Epithelial cell of esophagus (primary cell): ENCODE results near the gene MYZAP.

Experiments used
- DNase-seq: peaks from one replicate; pipeline ENCODE4 v3.0.0; 2010; ENCODE audit warnings: low read depth
- H3K4me3 ChIP-seq: 2 replicates; pipeline ENCODE4 v1.5.1; 2011; ENCODE audit warnings: mild to moderate bottlenecking, low read length, control low read depth
- TF ChIP-seq, protein P1 (sequence below): IDR thresholded peaks from 2 replicates; pipeline ENCODE4 v1.5.1; 2011; ENCODE audit warnings: low read depth, mild to moderate bottlenecking, low read length, control low read depth, inconsistent platforms; ENCODE audit not compliant: insufficient read depth; ENCODE audit errors: missing control alignments

Gene MYZAP

DNA sequence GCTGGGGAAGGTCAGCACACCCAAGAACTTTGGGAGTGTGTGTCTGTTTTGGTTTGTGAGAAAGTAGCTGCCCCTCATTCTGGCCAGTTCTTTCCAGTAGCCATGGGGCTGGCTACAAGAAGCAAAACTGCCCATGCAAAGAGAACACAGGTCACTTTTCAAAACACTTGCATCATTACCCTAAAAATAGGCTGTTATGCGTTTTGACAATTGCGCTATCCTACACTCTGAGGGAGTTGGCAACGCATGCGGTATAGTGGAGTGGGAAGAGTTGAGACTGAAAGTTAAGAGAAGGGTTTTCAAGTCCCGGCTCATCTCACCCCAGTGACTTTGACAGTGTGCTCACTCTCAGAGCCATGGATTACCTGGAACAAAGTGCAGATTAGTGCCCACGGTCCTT lies 41.8 kb upstream of the MYZAP start:
- no peak for DNase-seq
- no peak overlapping the region for H3K4me3 ChIP-seq
- TF ChIP-seq, protein P1, sequence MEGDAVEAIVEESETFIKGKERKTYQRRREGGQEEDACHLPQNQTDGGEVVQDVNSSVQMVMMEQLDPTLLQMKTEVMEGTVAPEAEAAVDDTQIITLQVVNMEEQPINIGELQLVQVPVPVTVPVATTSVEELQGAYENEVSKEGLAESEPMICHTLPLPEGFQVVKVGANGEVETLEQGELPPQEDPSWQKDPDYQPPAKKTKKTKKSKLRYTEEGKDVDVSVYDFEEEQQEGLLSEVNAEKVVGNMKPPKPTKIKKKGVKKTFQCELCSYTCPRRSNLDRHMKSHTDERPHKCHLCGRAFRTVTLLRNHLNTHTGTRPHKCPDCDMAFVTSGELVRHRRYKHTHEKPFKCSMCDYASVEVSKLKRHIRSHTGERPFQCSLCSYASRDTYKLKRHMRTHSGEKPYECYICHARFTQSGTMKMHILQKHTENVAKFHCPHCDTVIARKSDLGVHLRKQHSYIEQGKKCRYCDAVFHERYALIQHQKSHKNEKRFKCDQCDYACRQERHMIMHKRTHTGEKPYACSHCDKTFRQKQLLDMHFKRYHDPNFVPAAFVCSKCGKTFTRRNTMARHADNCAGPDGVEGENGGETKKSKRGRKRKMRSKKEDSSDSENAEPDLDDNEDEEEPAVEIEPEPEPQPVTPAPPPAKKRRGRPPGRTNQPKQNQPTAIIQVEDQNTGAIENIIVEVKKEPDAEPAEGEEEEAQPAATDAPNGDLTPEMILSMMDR, result no peak

DNA sequence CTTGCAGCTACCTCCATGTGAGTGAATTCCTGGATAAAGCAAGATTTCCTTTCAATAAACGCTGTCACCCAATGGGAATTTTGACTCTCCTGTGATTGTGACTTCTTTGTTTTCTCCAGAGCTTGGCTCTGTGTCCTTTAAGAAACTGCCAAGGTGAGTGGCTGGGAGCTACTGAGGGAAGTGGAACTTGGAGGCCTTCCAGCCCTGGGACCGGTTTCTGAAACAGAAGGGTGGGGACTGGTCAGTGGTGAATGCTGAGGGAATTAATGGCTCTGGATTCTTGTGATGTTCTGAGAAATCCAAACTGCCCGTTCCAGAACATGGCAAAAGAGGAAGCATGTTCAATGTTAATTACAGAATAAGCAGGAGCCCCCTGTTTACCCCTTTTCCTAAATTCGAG lies 41.1 kb upstream of the MYZAP start:
- TF ChIP-seq, protein P1, result no peak
- DNase-seq, result peak; percentile 30
- H3K4me3 ChIP-seq, result no peak overlapping the region

DNA sequence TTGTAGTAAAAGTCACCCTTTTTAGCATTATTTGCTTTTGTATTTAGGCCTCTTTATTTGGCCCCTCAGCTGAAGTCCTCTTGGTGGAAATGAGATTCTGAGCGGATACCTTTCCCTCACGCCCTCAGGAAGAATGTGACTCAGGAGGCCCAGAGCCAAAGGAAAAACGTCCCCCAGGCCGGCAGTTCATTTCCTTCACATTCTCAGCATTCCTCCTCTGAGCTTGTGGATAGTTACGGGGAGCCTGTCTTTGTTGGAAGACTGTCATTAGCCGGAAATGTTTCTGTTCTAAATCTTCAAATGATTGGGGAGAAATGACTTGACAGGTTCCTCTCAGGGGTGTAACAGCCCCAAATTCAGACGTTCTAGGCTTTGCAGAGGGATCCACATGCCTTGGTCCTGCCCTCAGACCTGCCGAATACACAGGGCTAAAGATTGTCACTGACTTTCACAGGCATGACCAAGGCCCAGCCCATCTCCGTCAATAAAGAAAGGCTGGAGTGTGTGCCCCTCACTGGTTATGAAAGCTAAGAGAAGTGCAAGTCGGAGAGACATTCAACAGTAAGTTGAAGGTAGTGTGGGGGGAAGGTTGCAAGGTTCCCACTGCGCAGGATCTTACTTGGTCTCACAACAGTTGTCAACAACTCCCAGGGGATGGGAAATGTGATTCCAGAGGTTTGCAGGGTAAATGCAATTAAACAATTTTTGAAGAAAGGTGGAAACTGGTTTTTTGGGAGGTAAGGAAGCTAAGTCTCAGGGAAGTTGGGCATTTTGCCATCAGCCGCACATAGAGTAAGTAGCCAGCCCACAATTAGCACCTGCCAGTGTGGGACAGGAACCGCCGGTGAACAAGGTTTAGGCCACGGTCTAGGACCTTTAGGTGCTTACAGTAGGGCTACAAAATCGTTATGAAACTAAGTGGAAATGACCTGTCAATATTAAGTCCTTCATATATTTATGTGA lies 39.7 kb upstream of the MYZAP start:
- no peak overlapping the region for H3K4me3 ChIP-seq
- TF ChIP-seq, protein P1, result no peak
- DNase-seq, result peak; percentile 72

DNA sequence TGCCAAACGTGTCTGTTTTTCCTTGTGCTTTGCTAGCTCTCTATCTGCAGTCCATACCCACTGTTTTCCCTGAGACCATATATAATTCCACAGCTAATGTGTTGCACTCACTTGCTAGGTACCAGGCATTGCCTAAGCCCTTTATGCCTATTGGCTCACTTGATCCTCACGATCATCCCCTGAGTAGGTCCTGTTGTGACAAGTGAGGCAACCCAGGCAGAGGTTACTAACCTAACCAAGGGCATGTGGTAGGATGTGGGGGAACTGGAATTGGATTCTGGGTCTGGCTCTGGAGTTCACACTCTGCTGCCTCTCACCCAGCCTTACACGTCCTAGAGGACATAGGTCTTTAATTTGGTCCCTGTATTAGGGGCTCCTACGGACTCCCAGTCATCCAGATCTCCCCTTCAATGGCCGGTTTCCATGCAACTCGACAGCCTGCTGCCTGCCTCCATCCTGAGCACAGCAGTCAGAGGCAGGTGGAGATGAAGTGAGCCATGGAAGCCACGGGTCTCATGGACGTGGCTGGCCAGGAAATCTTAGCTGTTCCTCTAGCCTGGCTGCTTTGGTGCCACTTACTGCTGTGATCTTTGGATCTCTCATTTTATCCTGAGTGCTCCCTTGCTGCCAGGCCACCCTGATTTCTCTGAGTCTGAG lies 38.9 kb upstream of the MYZAP start:
- DNase-seq, result peak; percentile 55
- TF ChIP-seq, protein P1, result no peak
- no peak overlapping the region for H3K4me3 ChIP-seq

DNA sequence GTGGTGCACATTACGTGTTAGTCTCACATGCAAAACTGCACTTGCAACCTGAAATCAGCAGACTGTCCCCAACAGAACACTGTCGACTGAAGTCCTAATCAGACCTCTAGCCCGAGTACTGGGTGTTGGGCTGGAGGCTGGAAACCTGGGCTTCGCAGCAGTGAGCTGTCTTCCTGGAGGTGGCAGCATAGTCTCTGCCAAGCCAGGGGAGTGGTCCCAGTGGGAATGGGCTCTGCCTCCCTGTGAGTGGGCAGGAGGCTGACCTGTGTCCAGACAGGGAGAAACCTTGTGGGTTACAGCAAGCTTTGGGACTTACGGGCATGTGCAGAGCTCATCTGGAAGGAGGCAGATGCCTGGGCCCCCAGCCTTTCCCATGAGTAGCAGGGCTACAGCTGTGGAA lies 38.2 kb upstream of the MYZAP start:
- DNase-seq, result no peak
- TF ChIP-seq, protein P1, result no peak
- no peak overlapping the region for H3K4me3 ChIP-seq

DNA sequence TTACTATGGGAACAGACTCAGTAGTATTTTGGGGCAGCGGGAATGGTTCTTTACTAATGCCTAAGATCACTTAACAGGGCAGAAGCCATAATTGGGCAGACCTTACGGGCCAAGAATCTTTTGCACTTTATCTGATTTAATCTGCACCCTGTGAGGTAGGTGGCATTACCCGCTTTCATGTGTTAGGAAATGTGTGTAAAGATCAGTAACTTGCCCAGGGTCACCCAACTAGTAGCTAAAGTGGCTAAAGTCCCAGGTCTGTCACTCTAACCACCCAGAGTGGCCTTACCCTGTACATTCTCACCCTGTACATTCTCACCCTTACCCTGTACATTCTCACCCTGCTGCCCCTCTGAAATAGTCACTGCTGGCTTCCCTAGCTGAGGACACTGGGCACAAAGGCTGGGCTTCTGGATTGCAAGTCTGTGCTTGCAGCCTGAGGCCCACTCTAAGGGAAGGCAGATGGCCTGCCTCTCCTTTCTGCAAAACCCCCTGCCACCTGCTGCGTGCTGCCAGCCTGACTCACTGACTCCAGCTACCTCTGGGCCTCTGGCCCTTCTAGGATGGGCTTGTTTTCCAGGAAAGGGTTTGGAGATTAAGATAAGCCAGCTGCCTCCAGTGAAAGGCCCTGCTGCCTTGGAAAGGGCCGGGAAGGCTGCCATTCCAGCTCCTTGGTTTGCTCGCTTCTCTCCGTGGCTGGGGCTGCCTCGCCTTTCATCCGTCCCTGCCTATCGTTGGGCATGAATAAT lies 37.5 kb upstream of the MYZAP start:
- peak; percentile 65 for DNase-seq
- TF ChIP-seq, protein P1, result no peak
- H3K4me3 ChIP-seq, result no peak overlapping the region
